Right hindlimb (tissue), 1 donor: ENCODE results near the gene CCDC197.

Source experiments
- DNase-seq: peaks from one replicate; pipeline ENCODE4 v3.0.0-alpha.2; 2018

Gene CCDC197

DNA sequence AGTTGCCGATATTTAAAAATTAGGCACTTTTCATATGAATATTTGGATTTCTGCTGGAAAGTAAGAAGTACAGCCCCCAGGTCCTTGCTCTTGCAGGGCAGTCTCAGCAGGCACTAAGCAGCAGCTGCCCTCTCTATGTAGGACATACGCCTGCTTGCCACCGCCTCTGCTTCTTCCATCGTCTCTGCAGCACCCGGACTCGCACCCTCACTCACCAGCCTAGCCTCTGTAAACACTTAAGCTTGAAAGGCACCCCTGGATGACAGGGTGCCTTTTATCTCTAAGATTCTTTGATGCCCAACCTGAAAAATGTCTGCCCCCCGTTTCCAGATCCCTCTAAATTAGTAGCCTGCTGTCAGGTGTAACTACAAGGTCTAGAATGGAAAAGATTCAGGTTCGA, 48.0 kb downstream of the CCDC197 start:
- DNase-seq: no peak

DNA sequence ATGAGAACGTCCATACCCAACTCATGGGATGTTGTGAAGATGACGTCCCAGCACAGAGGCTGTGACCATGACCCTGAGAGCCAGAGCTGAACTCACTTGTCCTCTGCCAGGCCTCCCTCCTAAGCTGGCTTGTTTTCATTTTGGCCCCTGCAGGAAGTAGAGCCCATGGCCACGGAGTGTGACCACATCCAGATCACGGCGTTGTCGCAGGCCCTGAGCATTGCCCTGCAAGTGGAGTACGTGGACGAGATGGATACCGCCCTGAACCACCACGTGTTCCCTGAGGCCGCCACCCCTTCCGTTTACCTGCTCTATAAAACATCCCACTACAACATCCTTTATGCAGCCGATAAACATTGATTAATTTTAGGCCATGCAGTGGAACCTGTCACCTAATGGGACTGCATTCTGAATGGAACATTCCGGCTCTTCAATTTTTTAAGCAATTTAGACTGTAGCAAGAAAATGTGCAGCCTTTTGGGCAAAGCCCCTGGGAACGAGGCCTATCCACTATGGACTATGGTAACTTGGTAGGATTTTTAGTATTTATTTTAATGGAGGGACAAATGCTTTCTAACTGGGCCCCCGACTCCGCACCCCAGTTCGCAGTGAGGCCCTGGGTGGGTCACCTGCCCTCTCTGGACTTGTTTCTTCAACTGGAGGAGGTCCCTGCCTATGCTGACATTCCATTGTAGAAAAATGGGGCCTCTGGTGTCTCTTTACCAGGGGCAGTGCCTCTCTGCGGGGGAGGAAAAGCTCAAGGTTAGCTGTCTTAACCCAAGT, 48.7 kb downstream of the CCDC197 start:
- peak; percentile 8 for DNase-seq

DNA sequence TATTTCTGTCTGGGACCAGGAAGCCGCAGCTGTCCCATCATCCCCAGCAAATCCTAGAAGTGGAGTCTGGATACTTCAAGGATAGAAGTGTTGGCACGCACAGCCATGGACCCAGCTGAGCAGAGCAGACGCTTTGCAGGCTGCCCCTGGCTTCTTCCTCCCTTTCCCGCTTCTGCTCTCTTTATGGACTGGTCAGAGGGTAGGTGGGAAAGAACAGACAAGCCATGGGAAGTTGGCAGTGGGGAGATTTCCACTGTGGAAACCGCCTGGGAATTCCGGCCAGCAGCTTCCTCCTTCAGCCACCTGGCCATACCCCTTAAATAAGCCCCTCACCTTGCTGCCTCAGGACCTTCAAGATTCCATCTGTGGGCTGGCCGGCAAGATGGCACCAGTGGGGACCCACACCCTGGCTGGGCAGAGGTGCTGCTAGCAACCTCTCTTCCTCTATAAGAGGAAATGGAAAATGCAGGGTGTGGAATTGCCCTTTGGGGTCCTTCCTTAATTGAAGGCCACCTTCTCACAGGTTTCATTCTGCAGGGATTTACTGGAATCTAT, 49.7 kb downstream of the CCDC197 start:
- DNase-seq: peak; percentile 12

- peak; percentile 6 for DNase-seq
Observed at GRCh38 chr14:94047581-94047980, 50.5 kb downstream of the CCDC197 start.

GRCh38 chr14:94048691-94049624, 51.9 kb downstream of the CCDC197 start:
- peak; percentile 15 for DNase-seq

- peak; percentile 6 for DNase-seq
Observed at GRCh38 chr14:94049625-94050023, 52.5 kb downstream of the CCDC197 start.

- DNase-seq: peak; percentile 2
Observed at GRCh38 chr14:94050231-94050880, 53.3 kb downstream of the CCDC197 start.

GRCh38 chr14:94051115-94051514, 54.0 kb downstream of the CCDC197 start:
- DNase-seq: peak; percentile 53

- peak; percentile 14 for DNase-seq
Observed at GRCh38 chr14:94051779-94052178, 54.7 kb downstream of the CCDC197 start.

- no peak for DNase-seq
Observed at GRCh38 chr14:94052199-94052598, 55.1 kb downstream of the CCDC197 start.

- DNase-seq: peak; percentile 4
Observed at GRCh38 chr14:94052662-94053061, 55.6 kb downstream of the CCDC197 start.

DNA sequence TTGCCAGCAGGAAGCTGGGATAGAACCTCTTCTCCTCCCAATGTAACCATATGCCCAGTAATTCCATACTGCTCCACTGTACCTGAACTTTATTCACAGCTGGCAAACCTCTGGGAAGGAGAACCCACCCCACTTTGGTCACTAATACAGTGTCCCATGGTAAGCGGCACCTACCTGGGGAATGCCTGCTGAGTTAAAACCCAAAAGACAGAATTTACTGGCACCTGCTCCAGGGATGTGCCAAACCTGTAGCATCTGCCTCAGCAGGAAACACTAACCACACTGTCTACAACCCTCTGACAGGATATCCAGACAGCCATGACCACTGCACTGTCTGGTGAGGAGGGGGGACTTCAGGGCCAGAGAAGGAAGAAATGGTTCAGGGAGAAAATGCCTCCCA, 57.3 kb downstream of the CCDC197 start:
- peak; percentile 8 for DNase-seq

- DNase-seq: no peak
Observed at GRCh38 chr14:94054936-94055335, 57.8 kb downstream of the CCDC197 start.

DNA sequence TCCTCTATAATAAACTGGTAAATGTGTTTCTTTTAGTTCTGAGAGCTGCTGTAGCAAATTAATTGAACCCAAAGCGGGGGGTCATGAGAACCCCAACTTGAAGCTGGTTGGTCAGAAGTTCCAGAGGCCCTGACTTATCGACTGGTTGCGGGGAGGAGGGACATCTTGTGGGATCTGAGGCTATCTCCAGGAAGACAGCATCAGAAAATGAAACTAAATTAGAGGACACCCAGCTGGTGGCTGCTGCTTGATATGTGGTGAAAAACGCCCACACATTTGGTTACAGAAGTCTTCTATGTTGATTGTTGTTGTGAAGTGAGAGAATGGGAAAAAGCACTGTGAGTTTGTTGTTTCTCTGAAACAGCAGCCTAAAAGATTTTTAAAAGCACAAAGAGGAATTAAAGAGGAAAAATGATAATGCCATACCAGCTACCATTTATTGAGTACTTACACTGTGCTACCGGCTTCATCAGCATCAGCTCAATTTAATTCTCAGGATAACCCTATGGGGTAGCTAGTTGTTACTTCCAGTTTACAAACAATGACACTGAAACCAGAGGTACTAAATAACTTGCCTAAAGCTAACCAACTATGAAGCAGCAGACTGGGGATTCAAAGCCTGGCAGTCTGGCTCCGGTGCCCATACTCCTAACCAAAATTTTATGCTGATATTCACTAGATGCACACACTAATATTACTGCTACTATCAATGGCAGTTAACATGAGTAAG, 59.6 kb downstream of the CCDC197 start:
- DNase-seq: peak; percentile 5

- no peak for DNase-seq
Observed at GRCh38 chr14:94058128-94058673, 61.1 kb downstream of the CCDC197 start.
